Bronchial epithelial cell (primary cell): ENCODE data around the gene KIAA1191. TPM values are rescaled to one million over a fixed set of nuclear protein-coding genes. Genes with fewer than 3 reads are reported as not detected.
A peak's percentile ranks its signal among the peaks of the same experiment; 100 is the strongest.

ENCODE experiments used
- DNase-seq: peaks from one replicate; pipeline ENCODE4 v3.0.0-alpha.2; 2010; ENCODE audit warnings: low read depth
- FAIRE-seq: peaks from 2 replicates; lab custom pipeline; 2011; peaks lifted over from hg19 to GRCh38; lab: Jason Lieb, UNC
- H3K27me3 ChIP-seq: 2 replicates; pipeline ENCODE4 v1.5.1; 2011; ENCODE audit warnings: low read length; ENCODE audit not compliant: control insufficient read depth, insufficient read depth
- H3K36me3 ChIP-seq: 2 replicates; pipeline ENCODE4 v1.5.1; 2011; ENCODE audit warnings: low read length; ENCODE audit not compliant: control insufficient read depth, insufficient read depth
- H3K4me3 ChIP-seq: 2 replicates; pipeline ENCODE4 v1.5.1; 2011; ENCODE audit warnings: mild to moderate bottlenecking, low read depth, low read length, control low read depth
- CTCF ChIP-seq: IDR thresholded peaks from 2 replicates; pipeline ENCODE4 v1.5.1; 2011; ENCODE audit warnings: mild to moderate bottlenecking, moderate library complexity, low read length, control low read depth, inconsistent platforms; ENCODE audit not compliant: insufficient read depth, severe bottlenecking
- total RNA-seq: library from RNA; depleted of rRNA; stranded (reverse); fragments of >200 nt; gene quantifications from 2 replicates; pipeline ENCODE4 v1.2.1, GENCODE V29; 2014

Gene KIAA1191
- total RNA-seq, 1 donor from 2014 or later: 54.2 TPM

DNA sequence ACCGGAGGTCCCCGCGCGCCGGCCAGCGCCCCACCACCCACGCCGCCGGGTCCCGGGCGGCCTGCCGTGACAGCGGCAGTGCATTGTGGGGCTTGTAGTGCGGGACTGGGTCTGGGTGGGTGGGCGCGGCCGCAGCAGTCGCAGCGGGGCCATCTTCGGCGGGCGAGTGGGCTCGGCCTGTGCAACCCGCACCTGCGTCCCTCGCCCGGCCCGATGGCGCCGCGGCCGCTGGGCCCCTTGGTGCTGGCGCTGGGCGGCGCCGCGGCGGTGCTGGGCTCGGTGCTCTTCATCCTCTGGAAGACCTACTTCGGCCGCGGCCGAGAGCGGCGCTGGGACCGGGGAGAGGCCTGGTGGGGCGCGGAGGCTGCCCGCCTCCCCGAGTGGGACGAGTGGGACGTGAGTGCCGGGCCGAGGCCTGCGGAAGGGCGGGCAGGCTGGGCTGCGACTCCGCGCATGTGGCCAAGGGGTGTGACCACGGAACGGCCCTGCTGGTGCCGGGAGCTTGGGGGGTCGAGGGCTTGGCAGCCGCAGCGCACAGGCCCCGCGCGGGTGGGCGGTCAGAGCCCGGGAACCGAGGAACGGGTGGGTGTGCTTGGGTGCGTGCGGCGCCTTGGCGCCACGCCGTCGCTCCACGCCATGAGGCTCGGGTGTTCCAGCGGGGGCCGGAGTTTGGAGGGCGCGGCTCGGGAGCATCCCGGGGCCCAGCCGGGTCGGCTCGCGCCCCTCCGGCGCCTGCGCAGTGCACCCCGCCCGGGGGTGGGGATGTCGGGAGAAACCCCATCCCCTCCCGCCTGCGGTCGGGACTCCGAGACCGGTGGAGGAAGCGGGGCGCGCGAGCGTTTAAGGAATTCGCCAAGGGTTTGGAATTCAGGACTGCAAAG is 4.0 kb upstream of the KIAA1191 start, which contains the start of gene ARL10:
Gene ARL10 (plus strand): TSS at position 137 of the 881 bp plus-strand sequence. CDS start 77 bp downstream, at position 214.
- no peak for FAIRE-seq

DNA sequence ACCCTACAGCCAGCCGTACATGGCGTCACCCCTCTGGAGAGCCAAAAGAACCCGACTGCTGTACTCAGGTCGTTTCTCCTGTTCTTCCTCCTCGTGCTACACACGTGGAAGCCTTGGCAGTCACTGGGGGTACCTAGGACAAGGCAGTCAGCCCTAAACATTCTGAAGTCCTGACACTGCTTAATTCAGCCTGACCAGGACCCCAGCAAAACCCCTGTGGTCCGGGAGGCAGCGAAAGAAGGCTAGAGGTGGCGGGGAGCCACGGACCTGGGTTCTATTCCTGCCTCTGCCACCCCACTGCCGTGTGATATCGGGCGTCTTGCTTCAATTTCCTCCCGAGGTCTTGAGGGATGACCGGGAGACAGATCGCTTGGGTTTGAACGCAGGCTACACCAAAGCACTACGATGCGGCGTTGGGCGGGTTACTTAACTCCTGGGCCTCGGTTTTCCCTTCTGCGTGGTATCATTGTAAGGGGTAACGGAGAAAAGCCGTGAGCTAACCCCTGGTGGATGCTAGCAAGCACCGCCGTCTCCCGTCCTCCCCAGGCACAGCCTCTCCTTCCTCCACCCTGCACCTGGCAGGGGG is 3.3 kb upstream of the KIAA1191 start:
- DNase-seq: peak; percentile 7
- TF ChIP-seq CTCF: no peak
- peaks cover 3% of the 10 kb centered on the region for H3K36me3 ChIP-seq
- H3K27me3 ChIP-seq: no peaks in the 10 kb centered on the region
- no peak for FAIRE-seq
- peak overlapping the region; percentile 70 for H3K4me3 ChIP-seq

More for the DNA sequence above, 4.0 kb upstream of the KIAA1191 start, which contains the start of gene ARL10:
- peaks cover 5% of the 10 kb centered on the region for H3K36me3 ChIP-seq
- no peaks in the 10 kb centered on the region for H3K27me3 ChIP-seq
- DNase-seq: peak; percentile 18
- H3K4me3 ChIP-seq: peak within 1 kb of the TSS; percentile 70
- TF ChIP-seq CTCF: no peak

GRCh38 chr5:176362233-176362490 is 598 bp upstream of the KIAA1191 start:
- FAIRE-seq: no peak
- Histone ChIP-seq H3K36me3 (peaks cover 5% of the 10 kb centered on the region), H3K27me3 (no peaks in the 10 kb centered on the region), H3K4me3 (peak overlapping the region; percentile 84)
- DNase-seq: no peak
- TF ChIP-seq CTCF: no peak

DNA sequence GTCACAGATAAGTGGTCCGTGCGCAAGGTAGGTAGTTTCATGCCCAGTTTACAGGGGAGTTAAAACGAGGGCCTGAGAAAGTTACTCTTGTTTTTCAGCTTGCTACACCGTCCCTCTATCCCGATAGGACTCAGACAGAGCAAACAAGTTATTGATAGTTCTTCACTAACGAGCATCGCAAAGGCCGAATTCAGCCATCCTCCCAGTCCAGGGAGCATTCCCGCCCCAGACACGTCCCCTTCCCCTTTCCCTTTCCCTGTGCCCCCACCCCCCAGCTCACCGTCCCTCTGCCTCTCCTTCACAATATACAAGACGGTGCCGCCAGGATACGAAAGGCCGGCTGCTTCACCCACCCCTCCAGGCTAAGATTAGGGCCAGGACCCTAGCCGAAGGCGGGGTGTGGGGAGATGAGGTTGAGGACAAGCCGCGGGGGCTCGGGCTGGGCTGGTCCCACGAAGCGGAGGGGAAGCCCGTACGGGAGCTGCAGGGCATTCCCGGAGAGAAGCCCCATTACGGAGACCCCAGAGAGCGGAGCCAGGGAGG is 599 bp downstream of the KIAA1191 start:
- TF ChIP-seq CTCF: no peak
- peak overlapping the region; percentile 84 for H3K4me3 ChIP-seq
- peaks cover 6% of the 10 kb centered on the region for H3K36me3 ChIP-seq
- DNase-seq: peak; percentile 6
- FAIRE-seq: no peak
- H3K27me3 ChIP-seq: no peaks in the 10 kb centered on the region

- Histone ChIP-seq H3K4me3 (no peak overlapping the region), H3K27me3 (no peaks in the 10 kb centered on the region), H3K36me3 (peaks cover 8% of the 10 kb centered on the region)
- FAIRE-seq: no peak
- DNase-seq: peak; percentile 17
- TF ChIP-seq CTCF: no peak
Observed at GRCh38 chr5:176359658-176360057, 1.9 kb downstream of the KIAA1191 start.
